HepG2 (cell line): ENCODE measurements around the gene GFPT1. TPM values are rescaled to one million over a fixed set of nuclear protein-coding genes. Genes with fewer than 3 reads are reported as not detected.

Experiments used
- ARID5B ChIP-seq: IDR thresholded peaks from 2 replicates; pipeline ENCODE4 v1.4.0; 2020; ENCODE audit warnings: mild to moderate bottlenecking, missing genetic modification reagents
- CTCF ChIP-seq: sonication (generic); formaldehyde crosslinking; IDR thresholded peaks from 2 replicates; pipeline ENCODE4 v1.5.0; 2020; ENCODE audit warnings: mild to moderate bottlenecking, missing genetic modification reagents, moderate library complexity
- FOXA1 ChIP-seq, 2 experiments: fragments of 450-650 bp in 1 of 2; sonication (generic) in 1 of 2; formaldehyde crosslinking in 1 of 2; IDR thresholded peaks; 2 replicates each; pipeline versions ENCODE4 v1.4.0 to v1.6.1; 2016 to 2020; ENCODE audit warnings: missing genetic modification reagents in 1 of 2
- GABPB1 ChIP-seq: IDR thresholded peaks from 2 replicates; pipeline ENCODE4 v1.6.1; 2016; ENCODE audit warnings: mild to moderate bottlenecking, missing genetic modification reagents, moderate library complexity, missing compliant biosample characterization
- KDM3A ChIP-seq: IDR thresholded peaks from 2 replicates; pipeline ENCODE4 v1.6.1; 2018; ENCODE audit warnings: low read depth, missing compliant biosample characterization
- NR1H2 ChIP-seq: sonication (generic); formaldehyde crosslinking; IDR thresholded peaks from 2 replicates; pipeline ENCODE4 v1.8.1; 2022; ENCODE audit warnings: low read depth, missing genetic modification reagents, borderline replicate concordance
- POGZ ChIP-seq: sonication (generic); formaldehyde crosslinking; IDR thresholded peaks from 2 replicates; pipeline ENCODE4 v1.4.0; 2020; ENCODE audit warnings: mild to moderate bottlenecking, missing genetic modification reagents
- POLR2G ChIP-seq: fragments of 200-400 bp; formaldehyde crosslinking; IDR thresholded peaks from 2 replicates; pipeline ENCODE4 v1.6.1; 2018; ENCODE audit warnings: mild to moderate bottlenecking, low read depth, low read length, moderate library complexity
- ZFX ChIP-seq: sonication (generic); formaldehyde crosslinking; IDR thresholded peaks from 2 replicates; pipeline ENCODE4 v1.4.0; 2020; ENCODE audit warnings: mild to moderate bottlenecking, low read depth, missing genetic modification reagents, moderate library complexity
- ZSCAN29 ChIP-seq: sonication (generic); formaldehyde crosslinking; conservative IDR thresholded peaks from 2 replicates; pipeline ENCODE4 v1.4.0; 2020; ENCODE audit warnings: mild to moderate bottlenecking, missing genetic modification reagents
- polyA plus RNA-seq, 8 experiments: library from polyadenylated mRNA; depleted of rRNA in 3 of 8; stranded (reverse) in 7 of 8; unstranded in 1 of 8; fragments of >200 nt; fragmentation: Illumina TruSeq in 4 of 8; extraction: Trizol in 4 of 8; gene quantifications; 2 replicates each; pipeline versions ENCODE4 v1.2.1 to v1.2.3, GENCODE V29; 2011 to 2016; ENCODE audit warnings: low read depth in 4 of 8, missing spikeins in 1 of 8, mixed read lengths in 1 of 8; ENCODE audit not compliant: insufficient read depth in 1 of 8
- total RNA-seq, 5 experiments: library from RNA; depleted of rRNA; stranded (reverse); fragments of >200 nt; fragmentation: Illumina TruSeq; extraction: Trizol; gene quantifications; 2 replicates each; pipeline ENCODE4 v1.2.3, GENCODE V29; 2016; ENCODE audit warnings: low read depth in 1 of 5
- TF ChIP-seq, protein P1 (sequence below), 2 experiments: sonication (generic) in 1 of 2; formaldehyde crosslinking in 1 of 2; IDR thresholded peaks; 2 replicates each; pipeline versions ENCODE4 v1.6.1 to v1.9.0; 2014 to 2022; ENCODE audit warnings: antibody characterized with exemption in 1 of 2, borderline replicate concordance in 1 of 2, inconsistent platforms in 1 of 2, low read depth in 1 of 2, missing genetic modification reagents in 1 of 2
- TF ChIP-seq, protein P2 (sequence below): IDR thresholded peaks from 2 replicates; pipeline ENCODE4 v1.6.1; 2016; ENCODE audit warnings: low read depth, borderline replicate concordance
- TF ChIP-seq, protein P3 (sequence below): sonication (generic); formaldehyde crosslinking; IDR thresholded peaks from 2 replicates; pipeline ENCODE4 v1.8.1; 2023; ENCODE audit warnings: mild to moderate bottlenecking, missing genetic modification reagents

The GFPT1 gene
- total and polyA plus RNA-seq, 2 of the 13 experiments (the other 11 are each of a cell fraction or from before 2014, with no cell fraction given), result 24.0 to 84.9 TPM

DNA sequence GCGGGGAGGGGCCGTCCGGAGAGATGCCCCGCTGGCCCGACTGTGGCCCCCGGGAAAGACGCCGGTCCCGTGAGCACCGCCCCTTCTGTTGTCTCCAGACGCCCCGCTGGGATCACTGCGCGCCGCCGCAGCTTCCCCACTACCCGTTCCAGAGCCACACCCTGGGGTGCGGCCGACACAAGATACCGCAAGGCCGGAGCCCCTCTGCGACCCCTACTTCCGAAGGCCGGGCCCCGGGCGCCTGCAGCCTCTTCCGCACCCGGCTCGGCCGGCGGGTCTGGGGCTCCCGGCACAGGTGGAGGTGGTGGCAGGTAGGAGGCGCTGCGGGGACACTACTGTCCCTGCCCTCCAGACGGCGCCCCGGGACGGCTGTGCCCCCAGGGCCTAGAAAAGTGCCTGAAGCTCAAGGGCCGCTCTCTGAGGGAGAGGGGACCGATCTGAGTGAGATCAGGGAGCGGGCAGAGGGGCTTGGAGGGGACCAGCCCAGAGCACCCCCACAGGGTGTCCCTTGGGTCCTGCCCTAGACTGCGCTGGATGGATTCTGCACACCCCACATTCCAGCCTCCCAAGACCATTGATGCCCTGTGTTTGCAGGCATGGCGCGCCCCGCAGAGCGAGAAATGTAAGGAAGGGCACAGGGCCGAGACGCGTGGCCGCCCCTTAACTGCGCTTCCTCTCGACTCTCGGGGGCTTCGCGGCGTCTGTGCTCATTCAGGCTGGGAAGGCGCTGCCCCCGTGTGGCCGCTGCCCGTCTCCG is 80.0 kb downstream of the GFPT1 start (continued):
- TF ChIP-seq, protein P1, sequence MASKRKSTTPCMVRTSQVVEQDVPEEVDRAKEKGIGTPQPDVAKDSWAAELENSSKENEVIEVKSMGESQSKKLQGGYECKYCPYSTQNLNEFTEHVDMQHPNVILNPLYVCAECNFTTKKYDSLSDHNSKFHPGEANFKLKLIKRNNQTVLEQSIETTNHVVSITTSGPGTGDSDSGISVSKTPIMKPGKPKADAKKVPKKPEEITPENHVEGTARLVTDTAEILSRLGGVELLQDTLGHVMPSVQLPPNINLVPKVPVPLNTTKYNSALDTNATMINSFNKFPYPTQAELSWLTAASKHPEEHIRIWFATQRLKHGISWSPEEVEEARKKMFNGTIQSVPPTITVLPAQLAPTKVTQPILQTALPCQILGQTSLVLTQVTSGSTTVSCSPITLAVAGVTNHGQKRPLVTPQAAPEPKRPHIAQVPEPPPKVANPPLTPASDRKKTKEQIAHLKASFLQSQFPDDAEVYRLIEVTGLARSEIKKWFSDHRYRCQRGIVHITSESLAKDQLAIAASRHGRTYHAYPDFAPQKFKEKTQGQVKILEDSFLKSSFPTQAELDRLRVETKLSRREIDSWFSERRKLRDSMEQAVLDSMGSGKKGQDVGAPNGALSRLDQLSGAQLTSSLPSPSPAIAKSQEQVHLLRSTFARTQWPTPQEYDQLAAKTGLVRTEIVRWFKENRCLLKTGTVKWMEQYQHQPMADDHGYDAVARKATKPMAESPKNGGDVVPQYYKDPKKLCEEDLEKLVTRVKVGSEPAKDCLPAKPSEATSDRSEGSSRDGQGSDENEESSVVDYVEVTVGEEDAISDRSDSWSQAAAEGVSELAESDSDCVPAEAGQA (IDR thresholded peaks at IDR 0.05; ENCODE audit: low read depth), result peak; percentile 50; the same call in 1 of the 2 replicates
- TF ChIP-seq, protein P1 (CRISPR knock-in tag; IDR thresholded peaks at IDR 0.05; ENCODE audit: borderline replicate concordance), result no peak
- peak; percentile 65 for TF ChIP-seq ARID5B
- no peak for TF ChIP-seq FOXA1 (IDR thresholded peaks at IDR 0.05)
- peak; percentile 42; the same call in 1 of the 2 replicates for TF ChIP-seq FOXA1 (CRISPR knock-in tag; IDR thresholded peaks at IDR 0.05)
- 0 out of 2 replicates have a peak, but pooled peaks have one; percentile 52 for TF ChIP-seq NR1H2 (CRISPR knock-in tag)
- 0 out of 2 replicates have a peak, but pooled peaks have one; percentile 19 for TF ChIP-seq POLR2G
- TF ChIP-seq POGZ, result 0 out of 2 replicates have a peak, but pooled peaks have one; percentile 35
- TF ChIP-seq GABPB1 (CRISPR knock-in tag), result peak; percentile 62; the same call in 1 of the 2 replicates
- TF ChIP-seq KDM3A (CRISPR knock-in tag), result peak; percentile 73; the same call in 1 of the 2 replicates
- 0 out of 2 replicates have a peak, but pooled peaks have one; percentile 69 for TF ChIP-seq ZSCAN29 (CRISPR knock-in tag)
- TF ChIP-seq, protein P2, sequence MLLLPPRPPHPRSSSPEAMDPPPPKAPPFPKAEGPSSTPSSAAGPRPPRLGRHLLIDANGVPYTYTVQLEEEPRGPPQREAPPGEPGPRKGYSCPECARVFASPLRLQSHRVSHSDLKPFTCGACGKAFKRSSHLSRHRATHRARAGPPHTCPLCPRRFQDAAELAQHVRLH (CRISPR knock-in tag), result peak; percentile 89; the same call in 1 of the 2 replicates
- TF ChIP-seq CTCF, result peak; percentile 98
- TF ChIP-seq, protein P3, sequence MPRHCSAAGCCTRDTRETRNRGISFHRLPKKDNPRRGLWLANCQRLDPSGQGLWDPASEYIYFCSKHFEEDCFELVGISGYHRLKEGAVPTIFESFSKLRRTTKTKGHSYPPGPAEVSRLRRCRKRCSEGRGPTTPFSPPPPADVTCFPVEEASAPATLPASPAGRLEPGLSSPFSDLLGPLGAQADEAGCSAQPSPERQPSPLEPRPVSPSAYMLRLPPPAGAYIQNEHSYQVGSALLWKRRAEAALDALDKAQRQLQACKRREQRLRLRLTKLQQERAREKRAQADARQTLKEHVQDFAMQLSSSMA, result 0 out of 2 replicates have a peak, but pooled peaks have one; percentile 58
- peak; percentile 43; the same call in 1 of the 2 replicates for TF ChIP-seq ZFX
